Measurements from ENCODE around the gene TSEN54. TPM values are rescaled to one million over a fixed set of nuclear protein-coding genes. Genes with fewer than 3 reads are reported as not detected.
A peak's percentile ranks its signal among the peaks of the same experiment; 100 is the strongest.

The TSEN54 gene
- total RNA-seq, 1 experiment from 2014 or later, result 44.5 TPM

- H3K18ac ChIP-seq (ENCODE audit: insufficient read length, low read depth, low read length), result no peak overlapping the region
- H3K4me3 Mint-ChIP-seq, result peak overlapping the region; percentile 73 to 86
- no peak overlapping the region for H3K27ac Mint-ChIP-seq
- H3K9ac ChIP-seq (ENCODE audit: extremely low read depth, insufficient read length, low read length), result peak overlapping the region; percentile 46
- no CpG with 5 or more reads among the region's 50 CpGs for WGBS (ENCODE audit: extremely low coverage, insufficient read length, low lambda C conversion rate)
- no peak overlapping the region for H2BK15ac ChIP-seq (ENCODE audit: low read depth, low read length)
- no peaks in the 10 kb centered on the region; the same call in 1 of the 2 replicates for H3K27me3 Mint-ChIP-seq (ENCODE audit: low read depth)
- no peak overlapping the region for H2BK120ac ChIP-seq (ENCODE audit: low read depth, low read length, poor library complexity, severe bottlenecking)
- H3K79me2 ChIP-seq (ENCODE audit: insufficient read depth, low read length), result no peaks in the 10 kb centered on the region; the same call in 1 of the 2 replicates
- no peak overlapping the region for H3T11ph ChIP-seq (ENCODE audit: low read length)
- no peak overlapping the region for H2BK20ac ChIP-seq (ENCODE audit: low read depth, low read length, poor library complexity, severe bottlenecking)
- H3K9me3 ChIP-seq (ENCODE audit: control insufficient read depth, low read depth, low read length), result no peaks in the 10 kb centered on the region
- H4K5ac ChIP-seq (ENCODE audit: insufficient read length, low read depth, low read length), result no peak overlapping the region
- H2BK12ac ChIP-seq (ENCODE audit: insufficient read length, low read depth, low read length), result no peak overlapping the region
- H3K36me3 Mint-ChIP-seq (ENCODE audit: insufficient read depth in 1 of 3, low read depth in 3 of 3), result peaks cover 13 to 47% (median 40%) of the 10 kb centered on the region in 3 experiments; a peak in 6 of 7 replicates
- DNase-seq, result no peak
- TF ChIP-seq, protein P1, sequence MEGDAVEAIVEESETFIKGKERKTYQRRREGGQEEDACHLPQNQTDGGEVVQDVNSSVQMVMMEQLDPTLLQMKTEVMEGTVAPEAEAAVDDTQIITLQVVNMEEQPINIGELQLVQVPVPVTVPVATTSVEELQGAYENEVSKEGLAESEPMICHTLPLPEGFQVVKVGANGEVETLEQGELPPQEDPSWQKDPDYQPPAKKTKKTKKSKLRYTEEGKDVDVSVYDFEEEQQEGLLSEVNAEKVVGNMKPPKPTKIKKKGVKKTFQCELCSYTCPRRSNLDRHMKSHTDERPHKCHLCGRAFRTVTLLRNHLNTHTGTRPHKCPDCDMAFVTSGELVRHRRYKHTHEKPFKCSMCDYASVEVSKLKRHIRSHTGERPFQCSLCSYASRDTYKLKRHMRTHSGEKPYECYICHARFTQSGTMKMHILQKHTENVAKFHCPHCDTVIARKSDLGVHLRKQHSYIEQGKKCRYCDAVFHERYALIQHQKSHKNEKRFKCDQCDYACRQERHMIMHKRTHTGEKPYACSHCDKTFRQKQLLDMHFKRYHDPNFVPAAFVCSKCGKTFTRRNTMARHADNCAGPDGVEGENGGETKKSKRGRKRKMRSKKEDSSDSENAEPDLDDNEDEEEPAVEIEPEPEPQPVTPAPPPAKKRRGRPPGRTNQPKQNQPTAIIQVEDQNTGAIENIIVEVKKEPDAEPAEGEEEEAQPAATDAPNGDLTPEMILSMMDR (conservative IDR thresholded peaks at IDR 0.05), result no peak
- no peak overlapping the region for H2AFZ ChIP-seq (ENCODE audit: low read length)
- no peaks in the 10 kb centered on the region for H3K9me3 Mint-ChIP-seq
- H3K4me2 ChIP-seq (ENCODE audit: insufficient read depth, insufficient read length, low read length), result peak overlapping the region; percentile 67
- H3K79me1 ChIP-seq (ENCODE audit: insufficient read depth, low read depth, low read length, poor library complexity, severe bottlenecking), result no peaks in the 10 kb centered on the region
- no peak overlapping the region for H4K8ac ChIP-seq (replicated peaks; ENCODE audit: insufficient read length, low read depth, low read length)
- no peak overlapping the region for H3K4ac ChIP-seq (ENCODE audit: low read depth, low read length)
- H2AK5ac ChIP-seq (ENCODE audit: insufficient read length, low read length), result no peak overlapping the region
- H3K27ac ChIP-seq (ENCODE audit: insufficient read length, low read depth, low read length), result no peak overlapping the region
- H3K27me3 ChIP-seq (ENCODE audit: insufficient read depth, low read length), result no peaks in the 10 kb centered on the region
- no peak overlapping the region for H4K91ac ChIP-seq (ENCODE audit: insufficient read length, low read depth, low read length)
- H3K23ac ChIP-seq (ENCODE audit: insufficient read length, low read depth, low read length), result no peak overlapping the region
- no peaks in the 10 kb centered on the region for H4K20me1 ChIP-seq (ENCODE audit: control insufficient read depth, insufficient read depth, insufficient read length)
- H3K14ac ChIP-seq (ENCODE audit: insufficient read depth, low read length), result peak overlapping the region; percentile 50
- H3K4me1 ChIP-seq (ENCODE audit: insufficient read depth, low read length), result no peaks in the 10 kb centered on the region; the same call in 1 of the 2 replicates
- no peak overlapping the region for H3K56ac ChIP-seq (ENCODE audit: insufficient read length, low read depth, low read length)
- no peak overlapping the region for H2BK5ac ChIP-seq (ENCODE audit: insufficient read length, low read length)
- H3K4me1 Mint-ChIP-seq, result peaks cover 17 to 26% of the 10 kb centered on the region in 2 experiments
- H3K23me2 ChIP-seq (ENCODE audit: insufficient read length, low read depth, low read length, poor library complexity, severe bottlenecking), result peaks cover 8% of the 10 kb centered on the region
Measured at GRCh38 chr17:75514919-75515495, 1.3 kb upstream of the TSEN54 start.

All from H9 (cell line).